Measurements from ENCODE around the gene NOTCH1. TPM values are rescaled to one million over a fixed set of nuclear protein-coding genes. Genes with fewer than 3 reads are reported as not detected.

Gene NOTCH1
- total and polyA plus RNA-seq, 2 of the 4 experiments (the other 2 are of a cell fraction): 1.8 to 6.0 TPM

GRCh38 chr9:136495238-136495800 lies 50.5 kb downstream of the NOTCH1 start:
- H2BK20ac ChIP-seq (ENCODE audit: low read depth, low read length): no peak overlapping the region
- H2BK5ac ChIP-seq (ENCODE audit: low read depth, low read length, poor library complexity, severe bottlenecking): no peak overlapping the region
- H4K20me1 ChIP-seq (ENCODE audit: insufficient read depth, low read length): no peaks in the 10 kb centered on the region
- no peak overlapping the region for H3K18ac ChIP-seq (ENCODE audit: low read depth, low read length)
- no peak for ATAC-seq (ENCODE audit: low read depth)
- H4K5ac ChIP-seq (ENCODE audit: low read depth, low read length): no peak overlapping the region
- H3K4me3 ChIP-seq (ENCODE audit: insufficient read depth, low read depth, low read length): no peak overlapping the region
- no peak overlapping the region for H3K14ac ChIP-seq (replicated peaks; ENCODE audit: low read depth, low read length)
- H3K9ac ChIP-seq (ENCODE audit: low read depth, low read length): no peak overlapping the region
- no peak overlapping the region for H3K4ac ChIP-seq (ENCODE audit: low read depth, low read length)
- no peak overlapping the region for H2AK9ac ChIP-seq (replicated peaks; ENCODE audit: low read depth, low read length, poor library complexity)
- H3K36me3 ChIP-seq (ENCODE audit: control insufficient read depth, insufficient read depth, low read length): peaks cover 46% of the 10 kb centered on the region
- no peaks in the 10 kb centered on the region for H3K27me3 ChIP-seq (ENCODE audit: control insufficient read depth, insufficient read depth, low read length)
- dilution Hi-C loops (cut with HindIII; ENCODE audit: low sequenced_read_pairs, unreplicated experiment): no loop called here
- H2AK5ac ChIP-seq (ENCODE audit: low read depth, low read length): no peak overlapping the region
- H4K91ac ChIP-seq (ENCODE audit: insufficient read depth, low read depth, low read length): no peak overlapping the region
- ChIA-PET CTCF (no interaction called here), POLR2A (ENCODE audit: unreplicated experiment) (no interaction called here)
- H3K9me1 ChIP-seq (ENCODE audit: insufficient read depth, low read length): no peaks in the 10 kb centered on the region
- intact Hi-C loops (cut with micrococcal nuclease): no loop called here
- WGBS, 2 experiments (ENCODE audit: extremely low coverage in 2 of 2, insufficient read length in 1 of 2): 93% methylated on average over 6 of the region's 17 CpGs; no CpG with 5 or more reads in 1 of the 2 experiments
- H3K27ac ChIP-seq (ENCODE audit: insufficient read depth, low read length): no peak overlapping the region
- no peak overlapping the region for H2BK15ac ChIP-seq (ENCODE audit: low read depth, low read length)
- H2BK120ac ChIP-seq (ENCODE audit: low read depth, low read length): no peak overlapping the region
- H3K23ac ChIP-seq (ENCODE audit: low read depth, low read length): no peak overlapping the region
- in situ Hi-C loops (cut with MboI; ENCODE audit: low sequenced_read_pairs): no loop called here
- no peak overlapping the region for H3K4me2 ChIP-seq (ENCODE audit: low read depth, low read length)
- H3K9me3 ChIP-seq (ENCODE audit: control insufficient read depth, insufficient read depth, low read length): no peaks in the 10 kb centered on the region
- H4K8ac ChIP-seq (ENCODE audit: low read depth in 2 of 2, low read length in 2 of 2): no peak overlapping the region
- no peak for DNase-seq
- no peaks in the 10 kb centered on the region for H3K4me1 ChIP-seq (ENCODE audit: control insufficient read depth, insufficient read depth, low read length)
- no peak for TF ChIP-seq USF2 (IDR thresholded peaks at IDR 0.05; ENCODE audit: low read depth, low read length)
- TF ChIP-seq FOS (IDR thresholded peaks at IDR 0.05; ENCODE audit: low read depth, low read length): no peak
- no peak for TF ChIP-seq MXI1 (IDR thresholded peaks at IDR 0.05; ENCODE audit: borderline replicate concordance, low read depth, low read length)
- no peak for TF ChIP-seq RFX5 (IDR thresholded peaks at IDR 0.05; ENCODE audit: low read depth, low read length)
- no peak for TF ChIP-seq CEBPB (IDR thresholded peaks at IDR 0.05; ENCODE audit: low read depth, low read length)
- TF ChIP-seq BHLHE40 (IDR thresholded peaks at IDR 0.05; ENCODE audit: low read depth, low read length): no peak
- no peak for TF ChIP-seq CHD1 (IDR thresholded peaks at IDR 0.05; ENCODE audit: low read depth, low read length)
- no peak for TF ChIP-seq ELK1 (IDR thresholded peaks at IDR 0.05; ENCODE audit: borderline replicate concordance, low read depth, low read length)
- TF ChIP-seq RAD21 (IDR thresholded peaks at IDR 0.05; ENCODE audit: low read length): no peak
- no peak for TF ChIP-seq MAFK (IDR thresholded peaks at IDR 0.05; ENCODE audit: low read depth, low read length)
- TF ChIP-seq POLR2A (IDR thresholded peaks at IDR 0.05; ENCODE audit: low read depth, low read length): no peak
- TF ChIP-seq RCOR1 (IDR thresholded peaks at IDR 0.05; ENCODE audit: insufficient replicate concordance, low read length): no peak
- no peak for TF ChIP-seq NFE2L2 (IDR thresholded peaks at IDR 0.05; ENCODE audit: low read depth, low read length)
- no peak for TF ChIP-seq CTCF (conservative IDR thresholded peaks at IDR 0.05; ENCODE audit: low read depth, low read length)
- H3K79me1 ChIP-seq (ENCODE audit: low read depth in 1 of 2, low read length in 2 of 2): no peaks in the 10 kb centered on the region
- BruUV-seq (replicated peaks): TSS peak; percentile 79
- H2AFZ ChIP-seq (replicated peaks; ENCODE audit: low read length, poor library complexity): no peak overlapping the region
- H3K56ac ChIP-seq (ENCODE audit: extremely low read depth, insufficient read depth, low read length): no peak overlapping the region

All from IMR-90 (cell line).